TTC549 (cell line): ENCODE results near the gene GNB1L.

Experiments
- FAIRE-seq: peaks from 2 replicates; lab custom pipeline; 2012; peaks lifted over from hg19 to GRCh38; lab: Jason Lieb, UNC

GNB1L gene

GRCh38 chr22:19823191-19823901 lies 31.3 kb downstream of the GNB1L start:
- no peak for FAIRE-seq

DNA sequence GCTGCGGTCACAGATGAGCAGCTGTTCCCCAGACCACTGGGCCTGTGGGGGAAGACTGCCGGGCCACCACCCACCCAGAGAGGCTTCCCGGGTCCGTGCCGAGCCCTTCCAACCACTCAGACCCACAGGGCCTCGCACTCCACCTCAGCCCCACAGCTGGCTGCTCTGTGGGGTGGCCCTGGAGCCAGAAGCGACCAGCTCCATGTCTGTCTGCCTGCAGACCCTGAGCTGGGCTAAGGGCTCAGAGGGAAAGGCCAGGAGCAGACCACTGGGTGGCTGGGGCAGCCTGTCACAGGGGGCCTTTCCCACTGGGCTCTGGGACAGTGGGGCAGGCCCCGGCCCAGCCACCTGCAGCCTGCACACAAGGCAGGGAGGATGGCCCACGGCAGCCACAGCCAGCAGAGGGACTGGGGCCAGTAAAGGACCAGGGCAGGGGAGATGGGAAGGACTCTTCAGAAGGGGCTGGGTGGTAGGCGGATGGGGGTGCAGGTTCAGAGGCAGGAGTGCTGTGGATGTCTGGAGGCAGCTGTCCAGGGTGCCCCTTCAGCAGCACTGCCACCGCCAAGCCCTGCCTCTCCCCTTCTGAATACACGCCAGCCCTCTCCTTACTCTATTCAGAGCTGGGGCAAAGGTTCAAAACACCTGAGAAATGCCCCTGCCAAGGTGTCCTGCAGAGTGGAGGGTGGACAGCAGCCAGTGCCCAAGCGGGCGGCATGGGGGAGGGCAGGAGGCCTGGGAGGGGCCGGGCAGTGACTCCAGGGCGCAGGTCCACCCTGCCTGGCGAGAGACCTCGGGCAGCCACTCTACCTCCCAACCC lies 32.2 kb downstream of the GNB1L start:
- FAIRE-seq, result no peak

GRCh38 chr22:19821523-19822300 lies 33.0 kb downstream of the GNB1L start:
- no peak for FAIRE-seq

GRCh38 chr22:19820880-19821522 lies 33.7 kb downstream of the GNB1L start:
- FAIRE-seq, result no peak

GRCh38 chr22:19819911-19820879 lies 34.5 kb downstream of the GNB1L start:
- FAIRE-seq, result no peak

GRCh38 chr22:19819208-19819910 lies 35.3 kb downstream of the GNB1L start:
- no peak for FAIRE-seq

GRCh38 chr22:19818324-19819207 lies 36.1 kb downstream of the GNB1L start:
- FAIRE-seq, result no peak

GRCh38 chr22:19816372-19817119 lies 38.1 kb downstream of the GNB1L start:
- FAIRE-seq, result no peak

GRCh38 chr22:19815823-19816290 lies 38.8 kb downstream of the GNB1L start:
- FAIRE-seq, result no peak

DNA sequence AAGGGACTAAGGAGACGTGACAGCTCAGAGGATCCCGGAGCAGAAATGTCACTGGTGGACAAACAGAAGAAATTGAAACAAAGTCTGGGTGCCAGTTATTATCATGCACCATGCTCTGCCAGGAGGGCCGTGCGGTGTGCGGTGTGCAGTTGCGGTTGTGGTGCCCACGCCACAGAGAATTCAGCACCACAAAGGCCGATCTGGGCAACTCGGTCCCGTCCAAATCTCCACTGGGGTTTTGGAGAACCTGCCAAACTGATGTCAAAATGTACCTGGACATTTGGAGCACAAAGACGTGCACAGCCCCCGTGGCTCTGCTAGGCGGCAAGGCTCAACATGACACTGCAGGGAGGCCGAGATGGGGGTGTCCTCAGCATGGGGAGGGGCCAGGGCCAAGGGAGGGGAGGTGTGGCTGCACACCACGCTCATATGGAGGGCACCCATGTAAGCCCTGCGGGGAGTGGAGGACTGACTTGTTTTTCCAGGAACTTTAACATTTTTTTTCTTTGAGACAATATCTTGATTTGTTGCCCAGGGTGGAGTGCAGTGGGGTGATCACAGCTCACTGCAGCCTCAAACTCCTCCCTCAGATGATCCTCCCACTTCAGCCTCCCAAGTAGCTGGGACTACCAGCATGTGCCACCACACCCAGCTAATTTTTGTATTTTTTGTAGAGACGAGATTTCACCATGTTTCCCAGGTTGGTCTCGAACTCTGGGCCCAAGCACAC lies 39.4 kb downstream of the GNB1L start:
- FAIRE-seq, result no peak

DNA sequence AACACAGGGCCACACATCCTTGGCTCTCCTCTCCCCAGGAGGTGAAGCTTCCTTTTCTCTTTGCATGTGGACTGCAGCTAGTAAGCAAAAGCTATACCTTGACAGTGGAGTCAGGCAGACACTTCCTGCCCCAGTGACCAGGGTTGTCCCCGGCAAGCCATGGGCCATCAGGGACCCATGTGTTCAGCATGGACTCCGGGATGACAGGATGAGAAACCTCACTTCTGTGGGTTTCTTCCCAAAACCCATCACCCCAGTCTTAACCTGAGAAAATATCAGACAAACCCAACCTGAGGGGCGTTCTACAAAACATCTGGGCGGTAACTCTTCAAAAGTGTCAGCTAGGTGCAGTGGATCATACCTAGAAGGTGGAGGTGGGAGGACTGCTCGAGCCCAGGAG lies 40.2 kb downstream of the GNB1L start:
- FAIRE-seq, result no peak

GRCh38 chr22:19812910-19813309 lies 41.8 kb downstream of the GNB1L start:
- FAIRE-seq, result no peak

DNA sequence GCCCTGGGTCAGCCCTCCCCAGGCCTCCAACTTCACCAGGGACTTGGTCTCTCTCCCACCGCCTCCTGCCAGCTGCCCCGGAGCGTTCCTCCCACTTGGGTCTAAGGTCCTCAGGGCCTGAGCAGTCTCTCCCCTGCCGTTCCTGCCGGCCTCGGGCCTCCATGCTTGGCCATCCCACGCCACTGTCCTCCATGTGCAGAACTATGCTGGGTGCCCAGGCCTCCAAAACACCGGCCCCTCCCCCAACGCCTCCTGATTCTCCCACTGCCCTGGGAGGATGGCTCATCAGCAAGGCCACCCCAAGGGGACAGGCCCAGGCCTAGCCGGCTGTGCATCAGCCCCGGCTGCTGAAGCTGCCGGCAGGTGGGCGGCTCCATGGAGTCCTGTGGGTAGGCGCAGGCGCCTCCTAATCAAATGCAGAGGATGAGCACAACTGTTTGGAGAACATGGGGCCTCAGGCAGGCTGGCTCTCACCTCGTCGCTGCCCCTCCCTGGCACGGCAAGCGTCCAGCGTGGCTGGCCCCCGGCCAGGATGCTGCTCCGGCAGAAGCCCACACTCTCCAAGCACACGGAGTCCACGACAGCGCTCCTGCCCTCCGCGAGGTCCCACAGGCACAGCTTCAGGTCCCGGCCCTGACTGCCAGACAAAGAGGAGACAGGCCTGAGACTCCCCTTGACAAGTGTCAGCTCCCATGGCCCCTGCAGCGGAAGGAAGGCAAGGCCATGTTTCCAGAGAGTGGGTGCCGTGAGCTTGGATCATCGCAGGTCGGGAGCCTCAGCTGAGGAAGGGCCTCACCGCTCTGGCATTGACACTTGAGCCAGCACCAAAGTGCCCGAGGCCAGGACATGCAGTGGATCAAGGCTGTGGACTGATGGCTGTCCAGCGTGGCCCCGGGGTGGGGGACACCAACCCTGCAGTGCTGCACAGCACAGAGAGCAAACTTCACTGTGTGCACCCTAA lies 42.6 kb downstream of the GNB1L start:
- no peak for FAIRE-seq

- no peak for FAIRE-seq
These were observed 43.5 kb downstream of the GNB1L start for GRCh38 chr22:19811211-19811621.

DNA sequence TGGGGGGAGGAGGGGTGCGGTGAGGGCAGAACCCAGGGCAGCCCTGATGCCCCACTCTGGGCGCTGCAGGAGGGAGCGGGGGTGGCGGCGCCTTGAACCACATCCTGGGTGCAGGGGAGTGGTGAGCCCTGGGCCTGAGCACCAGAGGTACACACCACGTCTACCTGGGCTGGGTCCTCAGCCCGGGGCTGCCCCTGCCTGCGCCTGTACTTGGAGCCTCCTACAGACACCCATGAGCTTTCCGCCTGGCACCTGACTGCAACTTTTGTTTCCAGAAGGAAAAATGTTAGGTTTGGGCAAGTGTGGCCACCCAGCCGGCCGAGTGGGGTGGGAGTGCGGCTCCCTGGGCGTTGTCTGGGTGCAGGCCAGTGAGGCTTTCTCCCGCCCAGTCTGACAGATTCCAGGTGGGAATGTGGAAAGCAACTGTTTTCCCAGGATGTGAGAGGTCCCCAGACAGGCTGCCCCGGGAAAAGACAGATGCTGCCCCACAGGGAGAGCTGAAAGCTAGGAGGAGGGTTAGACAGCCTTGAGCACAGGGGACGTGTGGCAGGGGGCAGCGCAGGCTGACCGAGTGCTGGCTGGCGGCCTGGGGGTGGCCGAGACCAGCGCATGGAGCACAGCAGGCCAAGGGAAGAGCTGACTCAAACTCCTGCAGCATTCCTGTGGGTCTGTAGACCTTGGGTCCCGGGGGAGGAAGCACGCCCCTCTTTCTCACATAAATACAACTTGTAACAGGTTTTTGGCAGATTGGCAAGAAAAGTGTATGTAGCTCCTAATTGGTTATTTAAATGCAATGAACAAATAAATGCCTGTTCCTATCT lies 44.1 kb downstream of the GNB1L start:
- FAIRE-seq, result no peak

DNA sequence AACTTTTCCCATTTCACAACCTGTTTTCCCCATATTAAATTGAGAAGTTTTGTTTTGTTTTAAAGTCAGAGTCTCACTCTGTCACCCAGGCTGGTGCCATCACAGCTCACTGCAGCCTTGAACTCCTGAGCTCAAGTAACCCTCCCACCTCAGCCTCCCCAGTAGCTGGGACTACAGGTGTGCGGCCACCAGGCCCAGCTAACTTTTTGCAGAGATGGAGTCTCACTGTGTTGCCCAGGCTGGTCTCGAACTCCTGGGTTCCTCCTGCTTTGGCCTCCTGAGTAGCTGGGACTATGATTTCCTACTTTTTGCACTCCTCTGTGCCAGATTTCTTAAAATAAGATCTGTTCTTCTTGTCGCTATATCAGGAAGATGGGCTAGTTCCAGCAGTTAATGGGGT lies 44.9 kb downstream of the GNB1L start:
- no peak for FAIRE-seq
